HFF-Myc (cell line): ENCODE data around the gene UTP11.

Experiments used
- DNase-seq: peaks from one replicate; pipeline ENCODE4 v3.0.0-alpha.2; 2011; ENCODE audit warnings: low read depth; ENCODE audit errors: extremely low read depth
- H3K4me3 ChIP-seq: replicated peaks from 2 replicates; pipeline ENCODE4 v1.5.1; 2011; ENCODE audit warnings: low read depth, mild to moderate bottlenecking, control low read depth, low read length
- CTCF ChIP-seq: IDR thresholded peaks from 2 replicates; pipeline ENCODE4 v1.5.1; 2012; ENCODE audit warnings: mild to moderate bottlenecking, low read depth, low read length, control low read depth; ENCODE audit errors: missing control alignments

UTP11 gene

GRCh38 chr1:37987679-37988078, 24.9 kb upstream of the UTP11 start:
- no peak overlapping the region for H3K4me3 ChIP-seq
- no peak for DNase-seq
- no peak for TF ChIP-seq CTCF

GRCh38 chr1:37989361-37989930, 23.1 kb upstream of the UTP11 start:
- no peak for DNase-seq
- TF ChIP-seq CTCF: no peak
- peak overlapping the region; percentile 100 for H3K4me3 ChIP-seq

- DNase-seq: no peak
- TF ChIP-seq CTCF: no peak
These were observed 17.5 kb upstream of the UTP11 start for GRCh38 chr1:37994886-37995566.

GRCh38 chr1:37995751-37996345, 16.7 kb upstream of the UTP11 start:
- peak; percentile 94 for DNase-seq
- peak overlapping the region; percentile 47 for H3K4me3 ChIP-seq
- no peak for TF ChIP-seq CTCF

More at GRCh38 chr1:37994886-37995566, 17.5 kb upstream of the UTP11 start:
- peak overlapping the region; percentile 47 for H3K4me3 ChIP-seq

DNA sequence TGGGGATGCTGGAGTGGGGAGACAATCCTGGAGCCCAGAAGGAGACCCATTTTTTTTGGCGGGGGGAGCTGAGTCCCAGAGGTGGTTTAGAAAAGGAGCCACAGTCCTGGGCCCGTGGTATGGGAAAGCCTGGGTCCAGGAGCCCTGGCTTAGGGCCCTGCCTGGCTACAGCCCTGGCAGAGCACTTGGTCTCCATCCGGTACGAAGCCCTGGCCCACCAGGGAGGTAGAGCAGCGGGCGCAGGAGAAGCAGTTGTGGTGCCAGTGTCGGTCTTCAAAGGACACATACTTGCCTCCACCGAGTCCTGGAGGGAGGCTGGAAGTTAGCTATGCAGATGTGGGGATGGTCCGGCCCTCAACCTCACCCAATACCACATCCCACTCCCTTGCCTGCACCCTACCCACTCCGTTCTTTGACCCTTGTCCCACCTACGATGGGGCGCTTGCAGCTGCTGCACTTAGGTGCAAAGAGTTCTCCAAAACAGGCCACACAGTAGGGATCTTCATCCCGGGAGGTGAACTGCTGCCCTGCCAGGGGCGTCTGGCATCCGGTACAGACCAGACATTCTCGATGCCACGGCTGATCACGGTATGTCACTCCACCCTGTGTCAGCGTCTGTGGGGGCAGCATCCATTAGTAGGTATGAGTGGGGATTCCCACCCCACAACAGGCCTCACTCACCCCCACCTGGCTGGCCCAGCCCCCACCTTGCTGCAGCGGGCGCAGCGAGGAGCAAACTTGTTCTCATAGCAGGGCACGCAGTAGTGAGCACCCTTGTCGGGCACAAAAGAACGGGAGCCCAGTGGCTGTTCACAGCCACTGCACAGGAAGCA, 15.1 kb upstream of the UTP11 start:
- H3K4me3 ChIP-seq: no peak overlapping the region
- DNase-seq: no peak
- TF ChIP-seq CTCF: no peak

- DNase-seq: no peak
- TF ChIP-seq CTCF: no peak
- no peak overlapping the region for H3K4me3 ChIP-seq
These were observed 14.3 kb upstream of the UTP11 start for GRCh38 chr1:37998089-37998808.
